Activated naive CD8-positive, alpha-beta T cell (primary cell): ENCODE data around the gene SPINDOC.
A peak's percentile ranks its signal among the peaks of the same experiment; 100 is the strongest.
"Not testable (repeated sequence)": the region's sequence is repeated elsewhere in the genome, so short reads cannot be mapped to it uniquely, and the experiment has no call there.

Experiments
- H3K27ac Mint-ChIP-seq: one replicate; pipeline ENCODE4 v1.8.0; 2021; ENCODE audit warnings: mixed read lengths
- H3K27me3 Mint-ChIP-seq: one replicate; pipeline ENCODE4 v1.8.0; 2021; ENCODE audit warnings: mixed read lengths
- H3K36me3 Mint-ChIP-seq: one replicate; pipeline ENCODE4 v1.8.0; 2021; ENCODE audit warnings: mixed read lengths
- H3K4me1 Mint-ChIP-seq: one replicate; pipeline ENCODE4 v1.8.0; 2021; ENCODE audit warnings: low read depth, mixed read lengths
- H3K4me3 Mint-ChIP-seq: one replicate; pipeline ENCODE4 v1.8.0; 2021; ENCODE audit warnings: mild to moderate bottlenecking, mixed read lengths
- H3K9me3 Mint-ChIP-seq: one replicate; pipeline ENCODE4 v1.8.0; 2021; ENCODE audit warnings: low read depth, mixed read lengths

The SPINDOC gene

GRCh38 chr11:63771741-63772318, 41.4 kb upstream of the SPINDOC start:
- not testable (repeated sequence) for H3K36me3 Mint-ChIP-seq, H3K27me3 Mint-ChIP-seq, H3K4me1 Mint-ChIP-seq, H3K9me3 Mint-ChIP-seq, H3K27ac Mint-ChIP-seq, H3K4me3 Mint-ChIP-seq

- no peak overlapping the region for H3K4me3 Mint-ChIP-seq
- H3K4me1 Mint-ChIP-seq = no peaks in the 10 kb centered on the region
These were observed 38.1 kb upstream of the SPINDOC start for GRCh38 chr11:63775191-63775590.

GRCh38 chr11:63779039-63779438, 34.2 kb upstream of the SPINDOC start:
- H3K27ac Mint-ChIP-seq = no peak overlapping the region
- peaks cover 2% of the 10 kb centered on the region for H3K36me3 Mint-ChIP-seq
- H3K9me3 Mint-ChIP-seq = no peaks in the 10 kb centered on the region
- no peaks in the 10 kb centered on the region for H3K4me1 Mint-ChIP-seq
- no peak overlapping the region for H3K4me3 Mint-ChIP-seq
- H3K27me3 Mint-ChIP-seq = peaks cover 1% of the 10 kb centered on the region

More at GRCh38 chr11:63775191-63775590, 38.1 kb upstream of the SPINDOC start:
- Mint-ChIP-seq H3K27me3 (peaks cover 1% of the 10 kb centered on the region), H3K27ac (no peak overlapping the region), H3K9me3 (no peaks in the 10 kb centered on the region), H3K36me3 (peaks cover 2% of the 10 kb centered on the region)

GRCh38 chr11:63782749-63783148, 30.5 kb upstream of the SPINDOC start:
- no peaks in the 10 kb centered on the region for H3K9me3 Mint-ChIP-seq
- no peak overlapping the region for H3K27ac Mint-ChIP-seq
- H3K36me3 Mint-ChIP-seq = peaks cover 4% of the 10 kb centered on the region
- H3K27me3 Mint-ChIP-seq = no peaks in the 10 kb centered on the region
- no peak overlapping the region for H3K4me3 Mint-ChIP-seq
- peaks cover 4% of the 10 kb centered on the region for H3K4me1 Mint-ChIP-seq

- peaks cover 4% of the 10 kb centered on the region for H3K4me1 Mint-ChIP-seq
- no peaks in the 10 kb centered on the region for H3K27me3 Mint-ChIP-seq
- H3K9me3 Mint-ChIP-seq = no peaks in the 10 kb centered on the region
- H3K36me3 Mint-ChIP-seq = peaks cover 4% of the 10 kb centered on the region
- no peak overlapping the region for H3K4me3 Mint-ChIP-seq
- H3K27ac Mint-ChIP-seq = no peak overlapping the region
These were observed 29.2 kb upstream of the SPINDOC start for GRCh38 chr11:63783925-63784592.

GRCh38 chr11:63785823-63786222, 27.4 kb upstream of the SPINDOC start:
- Mint-ChIP-seq H3K27ac (no peak overlapping the region), H3K4me3 (no peak overlapping the region), H3K36me3 (peaks cover 2% of the 10 kb centered on the region), H3K27me3 (no peaks in the 10 kb centered on the region), H3K9me3 (no peaks in the 10 kb centered on the region), H3K4me1 (peaks cover 4% of the 10 kb centered on the region)

GRCh38 chr11:63791495-63792167, 21.6 kb upstream of the SPINDOC start:
- Mint-ChIP-seq H3K36me3 (peaks cover 6% of the 10 kb centered on the region), H3K27me3 (peaks cover 7% of the 10 kb centered on the region), H3K9me3 (peaks cover 4% of the 10 kb centered on the region), H3K4me3 (no peak overlapping the region), H3K4me1 (no peaks in the 10 kb centered on the region), H3K27ac (no peak overlapping the region)

- peaks cover 4% of the 10 kb centered on the region for H3K9me3 Mint-ChIP-seq
- H3K27me3 Mint-ChIP-seq = peaks cover 7% of the 10 kb centered on the region
- no peak overlapping the region for H3K4me3 Mint-ChIP-seq
- H3K36me3 Mint-ChIP-seq = peaks cover 6% of the 10 kb centered on the region
- H3K4me1 Mint-ChIP-seq = no peaks in the 10 kb centered on the region
- H3K27ac Mint-ChIP-seq = no peak overlapping the region
These were observed 20.1 kb upstream of the SPINDOC start for GRCh38 chr11:63793161-63793560.

GRCh38 chr11:63795066-63795465, 18.2 kb upstream of the SPINDOC start:
- no peak overlapping the region for H3K27ac Mint-ChIP-seq
- peaks cover 6% of the 10 kb centered on the region for H3K36me3 Mint-ChIP-seq

GRCh38 chr11:63800921-63801320, 12.3 kb upstream of the SPINDOC start:
- H3K27ac Mint-ChIP-seq = no peak overlapping the region
- H3K4me1 Mint-ChIP-seq = no peaks in the 10 kb centered on the region
- H3K27me3 Mint-ChIP-seq = peaks cover 3% of the 10 kb centered on the region
- H3K4me3 Mint-ChIP-seq = no peak overlapping the region
- no peaks in the 10 kb centered on the region for H3K9me3 Mint-ChIP-seq
- no peaks in the 10 kb centered on the region for H3K36me3 Mint-ChIP-seq

More at GRCh38 chr11:63795066-63795465, 18.2 kb upstream of the SPINDOC start:
- Mint-ChIP-seq H3K4me3 (no peak overlapping the region), H3K27me3 (peaks cover 7% of the 10 kb centered on the region), H3K4me1 (no peaks in the 10 kb centered on the region), H3K9me3 (peaks cover 4% of the 10 kb centered on the region)

GRCh38 chr11:63802637-63803414, 10.4 kb upstream of the SPINDOC start:
- Mint-ChIP-seq H3K27me3 (no peaks in the 10 kb centered on the region), H3K9me3 (no peaks in the 10 kb centered on the region), H3K4me1 (no peaks in the 10 kb centered on the region), H3K27ac (no peak overlapping the region), H3K4me3 (no peak overlapping the region), H3K36me3 (no peaks in the 10 kb centered on the region)

- Mint-ChIP-seq H3K4me3 (no peak overlapping the region), H3K9me3 (no peaks in the 10 kb centered on the region), H3K36me3 (no peaks in the 10 kb centered on the region), H3K4me1 (no peaks in the 10 kb centered on the region), H3K27ac (no peak overlapping the region), H3K27me3 (no peaks in the 10 kb centered on the region)
These were observed 9.0 kb upstream of the SPINDOC start for GRCh38 chr11:63804259-63804658.

GRCh38 chr11:63805844-63806415, 7.3 kb upstream of the SPINDOC start:
- no peak overlapping the region for H3K4me3 Mint-ChIP-seq
- H3K27ac Mint-ChIP-seq = no peak overlapping the region
- H3K4me1 Mint-ChIP-seq = no peaks in the 10 kb centered on the region
- H3K36me3 Mint-ChIP-seq = no peaks in the 10 kb centered on the region
- no peaks in the 10 kb centered on the region for H3K9me3 Mint-ChIP-seq
- no peaks in the 10 kb centered on the region for H3K27me3 Mint-ChIP-seq

- not testable (repeated sequence) for H3K27ac Mint-ChIP-seq, H3K36me3 Mint-ChIP-seq, H3K27me3 Mint-ChIP-seq, H3K9me3 Mint-ChIP-seq, H3K4me3 Mint-ChIP-seq
- peaks cover 17% of the 10 kb centered on the region for H3K4me1 Mint-ChIP-seq
These were observed 2.9 kb upstream of the SPINDOC start for GRCh38 chr11:63810383-63810782.

- H3K27ac Mint-ChIP-seq = no peak overlapping the region
- H3K27me3 Mint-ChIP-seq = no peaks in the 10 kb centered on the region
- H3K4me3 Mint-ChIP-seq = peak overlapping the region; percentile 63
- no peaks in the 10 kb centered on the region for H3K9me3 Mint-ChIP-seq
- H3K36me3 Mint-ChIP-seq = no peaks in the 10 kb centered on the region
- peaks cover 22% of the 10 kb centered on the region for H3K4me1 Mint-ChIP-seq
These were observed 1.7 kb upstream of the SPINDOC start for GRCh38 chr11:63811522-63811921.
